A549 (cell line): ENCODE results near the gene CUL1.

Source experiments
- EP300 ChIP-seq, 2 experiments: fragments of >200 bp; sonication (Bioruptor Twin); formaldehyde crosslinking; IDR thresholded peaks; 2 replicates in 1 of 2; 3 replicates in 1 of 2; pipeline ENCODE4 v1.6.1; 2016 to 2017
- ESRRA ChIP-seq: fragments of 150-350 bp; IDR thresholded peaks from 2 replicates; pipeline ENCODE4 v1.6.1; 2014; ENCODE audit warnings: mild to moderate bottlenecking, low read length, borderline replicate concordance
- KDM1A ChIP-seq: fragments of 200-600 bp; sonication (generic); IDR thresholded peaks from 2 replicates; pipeline ENCODE4 v1.6.1; 2016; ENCODE audit warnings: low read depth, mild to moderate bottlenecking
- MAFK ChIP-seq: fragments of 450-650 bp; IDR thresholded peaks from 2 replicates; pipeline ENCODE4 v1.6.1; 2014; ENCODE audit not compliant: partially characterized antibody
- POLR2A ChIP-seq: IDR thresholded peaks from 2 replicates; pipeline ENCODE4 v1.6.1; 2012; ENCODE audit warnings: mild to moderate bottlenecking, low read length
- USF2 ChIP-seq: fragments of 450-650 bp; IDR thresholded peaks from 2 replicates; pipeline ENCODE4 v1.6.1; 2014; ENCODE audit warnings: antibody characterized with exemption
- TF ChIP-seq, protein P1 (sequence below): fragments of >200 bp; sonication (Bioruptor Twin); formaldehyde crosslinking; IDR thresholded peaks from 3 replicates; pipeline ENCODE4 v1.5.1; 2016

DNA sequence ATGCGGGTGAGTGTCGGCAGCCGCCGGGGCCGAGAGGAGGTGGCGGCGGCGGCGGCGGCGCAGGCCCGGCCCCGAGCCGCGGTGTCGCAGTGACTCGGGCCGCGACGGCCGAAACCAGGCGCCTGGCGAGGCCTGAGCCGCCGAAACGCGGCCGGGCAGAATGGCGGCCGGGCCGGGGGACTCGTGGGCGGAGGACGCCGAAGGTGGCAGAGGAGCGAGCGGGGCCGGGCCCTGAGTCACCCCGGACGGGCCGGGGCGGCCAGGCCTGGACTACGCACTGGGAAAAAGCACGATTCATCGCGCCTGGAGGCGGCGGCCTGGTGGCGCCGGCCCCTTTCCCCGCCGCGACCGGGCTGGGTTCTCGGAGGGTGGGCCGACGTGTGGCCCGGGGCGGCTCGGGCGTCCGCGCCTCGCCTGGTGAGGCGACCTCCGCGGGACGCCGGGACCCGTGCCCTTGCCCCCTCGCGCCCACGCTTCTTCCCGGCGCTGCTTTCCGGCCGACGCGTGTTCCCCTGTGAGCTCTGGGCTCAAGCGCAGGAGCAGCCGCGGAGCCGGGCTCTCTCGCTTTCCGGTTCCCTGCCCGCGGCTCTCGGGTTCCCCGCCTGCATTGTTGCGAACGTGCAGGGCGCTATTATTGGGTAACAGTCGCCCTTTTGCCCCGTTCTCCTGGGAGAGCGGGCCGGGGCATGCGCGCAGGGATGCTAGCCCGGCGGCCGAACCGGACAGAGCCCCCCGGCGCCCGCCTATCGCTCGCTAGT, 500 bp downstream of the CUL1 start:
- TF ChIP-seq, protein P1, sequence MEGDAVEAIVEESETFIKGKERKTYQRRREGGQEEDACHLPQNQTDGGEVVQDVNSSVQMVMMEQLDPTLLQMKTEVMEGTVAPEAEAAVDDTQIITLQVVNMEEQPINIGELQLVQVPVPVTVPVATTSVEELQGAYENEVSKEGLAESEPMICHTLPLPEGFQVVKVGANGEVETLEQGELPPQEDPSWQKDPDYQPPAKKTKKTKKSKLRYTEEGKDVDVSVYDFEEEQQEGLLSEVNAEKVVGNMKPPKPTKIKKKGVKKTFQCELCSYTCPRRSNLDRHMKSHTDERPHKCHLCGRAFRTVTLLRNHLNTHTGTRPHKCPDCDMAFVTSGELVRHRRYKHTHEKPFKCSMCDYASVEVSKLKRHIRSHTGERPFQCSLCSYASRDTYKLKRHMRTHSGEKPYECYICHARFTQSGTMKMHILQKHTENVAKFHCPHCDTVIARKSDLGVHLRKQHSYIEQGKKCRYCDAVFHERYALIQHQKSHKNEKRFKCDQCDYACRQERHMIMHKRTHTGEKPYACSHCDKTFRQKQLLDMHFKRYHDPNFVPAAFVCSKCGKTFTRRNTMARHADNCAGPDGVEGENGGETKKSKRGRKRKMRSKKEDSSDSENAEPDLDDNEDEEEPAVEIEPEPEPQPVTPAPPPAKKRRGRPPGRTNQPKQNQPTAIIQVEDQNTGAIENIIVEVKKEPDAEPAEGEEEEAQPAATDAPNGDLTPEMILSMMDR, result no peak
- TF ChIP-seq EP300 (IDR thresholded peaks at IDR 0.05) (no peak), USF2 (no peak), MAFK (no peak), ESRRA (no peak), KDM1A (no peak), POLR2A (0 out of 2 replicates have a peak, but pooled peaks have one; percentile 11)
